ACHN (cell line): ENCODE results near the gene PCBD1.
"Not testable (repeated sequence)": the region's sequence is repeated elsewhere in the genome, so short reads cannot be mapped to it uniquely, and the experiment has no call there.

Source experiments
- DNase-seq: peaks from one replicate; pipeline ENCODE4 v3.0.0-alpha.2; 2015
- in situ Hi-C: cut with HindIII; loops from 2 replicates; pipeline ENCODE4 v1.10.0; 2017; ENCODE audit warnings: low sequenced_read_pairs, low pct_ligation_motif_present, low pct_unique_long_range_greater_than_20kb

PCBD1 gene

GRCh38 chr10:70919906-70920305 is 31.5 kb upstream of the PCBD1 start:
- DNase-seq, in situ Hi-C loops: not testable (repeated sequence)

- DNase-seq = no peak
- in situ Hi-C loops = no loop called here
Measured at GRCh38 chr10:70918851-70919530, 30.6 kb upstream of the PCBD1 start.

DNA sequence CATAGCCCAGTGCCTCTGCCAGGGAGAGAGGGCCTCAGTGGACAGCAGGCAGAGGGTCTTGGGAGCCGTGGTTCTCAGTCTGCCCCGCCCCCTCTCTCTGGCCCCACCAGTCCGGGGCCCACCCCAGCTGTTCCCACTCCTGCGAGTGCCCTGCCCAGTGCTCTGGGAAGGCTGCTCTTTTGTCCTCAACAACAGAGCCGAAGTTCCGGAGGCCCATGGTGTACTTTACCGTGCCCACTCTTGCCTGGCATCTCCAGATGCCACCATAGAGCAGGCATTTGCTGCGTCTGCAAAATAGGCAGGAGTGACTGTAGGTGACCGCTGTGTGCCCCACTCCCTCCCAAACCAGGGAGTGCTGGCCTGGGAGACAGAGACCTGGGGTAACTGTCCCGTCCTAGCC is 29.3 kb upstream of the PCBD1 start:
- no peak for DNase-seq
- in situ Hi-C loops = no loop called here

DNA sequence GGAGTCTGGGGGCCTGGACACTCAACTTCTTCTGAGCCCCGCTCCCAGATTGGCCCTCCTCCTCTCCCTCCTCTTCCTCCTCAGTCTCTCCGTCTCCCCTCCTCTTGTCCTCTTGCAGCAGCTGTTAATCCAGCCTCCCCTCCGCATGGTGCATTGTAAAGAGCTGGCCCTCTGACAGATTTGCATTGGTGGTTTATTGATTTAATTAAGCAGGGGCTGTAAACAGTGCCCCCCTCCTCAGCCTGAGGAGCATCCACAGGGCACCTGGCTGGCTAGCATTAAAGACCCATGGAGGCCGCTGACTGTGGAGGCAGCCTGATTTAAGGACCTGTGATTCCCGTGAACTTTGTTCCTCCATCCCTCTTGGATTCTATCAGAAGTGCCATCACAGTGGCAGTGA is 28.9 kb upstream of the PCBD1 start:
- DNase-seq = no peak
- in situ Hi-C loops = no loop called here

DNA sequence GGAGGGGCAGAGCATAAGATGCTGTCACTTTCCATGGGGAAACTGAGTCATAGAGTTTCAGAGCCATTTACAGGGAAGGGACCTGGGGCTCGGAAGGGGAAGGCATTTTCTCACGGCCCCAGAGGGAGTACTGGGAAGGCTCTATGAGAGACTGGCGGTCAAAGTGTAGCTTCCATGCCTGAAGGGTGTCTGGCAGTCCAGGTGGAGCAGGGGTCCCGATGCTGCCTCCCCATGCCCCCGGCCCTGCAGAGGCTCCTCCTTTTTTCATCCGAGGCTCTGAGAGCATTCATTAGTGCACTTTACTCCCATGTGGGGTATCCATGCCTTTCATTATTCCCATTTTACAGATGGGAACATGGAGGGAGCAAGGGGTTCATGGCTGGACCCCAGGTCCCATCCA is 27.9 kb upstream of the PCBD1 start:
- in situ Hi-C loops = no loop called here
- DNase-seq = no peak

DNA sequence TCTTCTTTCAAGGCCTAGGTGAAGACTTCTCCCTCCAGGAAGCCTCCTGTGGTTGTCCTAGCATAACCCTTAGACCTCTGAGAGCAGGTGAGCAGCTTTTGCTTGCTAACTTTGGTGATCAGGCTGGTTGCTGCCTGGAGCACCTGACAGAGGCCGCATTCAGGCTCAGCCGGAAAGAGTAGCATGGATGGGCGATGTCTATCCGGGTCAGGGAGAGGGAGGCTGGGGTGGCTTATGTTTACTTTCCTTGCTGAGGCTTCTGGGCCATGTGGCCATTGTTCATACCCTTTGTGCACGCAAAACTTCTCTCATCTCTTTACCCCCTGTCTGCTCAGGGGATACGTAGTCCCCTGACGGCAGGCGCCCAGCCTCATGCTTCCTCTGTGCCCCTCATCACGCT is 27.4 kb upstream of the PCBD1 start:
- DNase-seq = no peak
- in situ Hi-C loops = no loop called here

GRCh38 chr10:70915206-70915605 is 26.8 kb upstream of the PCBD1 start:
- in situ Hi-C loops = no loop called here
- no peak for DNase-seq

DNA sequence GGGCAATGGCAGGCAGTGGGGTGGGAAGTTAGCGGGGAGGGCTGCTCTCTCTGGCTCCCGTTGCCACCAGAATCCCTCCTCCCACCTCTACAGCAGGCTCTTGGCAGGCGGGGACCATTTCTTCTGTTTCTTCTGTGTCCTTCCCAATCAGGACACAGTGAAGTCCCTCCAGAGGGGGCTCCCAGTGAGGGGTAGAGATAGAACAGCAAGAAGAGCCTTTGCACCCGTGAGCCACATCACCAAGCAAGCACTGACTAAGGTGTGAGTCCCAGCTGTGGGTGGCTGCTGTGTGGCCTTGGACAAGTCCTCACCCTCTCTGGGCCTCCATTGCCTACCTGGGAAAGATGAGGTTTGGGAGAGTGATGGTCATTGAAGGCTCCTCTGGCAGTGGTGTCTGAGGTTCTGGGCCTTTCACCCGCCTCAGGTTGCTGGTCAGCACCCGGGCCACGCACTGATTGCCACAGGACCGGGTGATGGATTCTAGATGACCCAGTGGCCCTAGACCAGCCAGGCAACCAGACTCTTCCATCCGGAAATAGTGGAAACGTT is 26.0 kb upstream of the PCBD1 start:
- DNase-seq = no peak

GRCh38 chr10:70913893-70914240 is 25.5 kb upstream of the PCBD1 start:
- no peak for DNase-seq
- in situ Hi-C loops = no loop called here

More for the DNA sequence above, 26.0 kb upstream of the PCBD1 start:
- in situ Hi-C loops = no loop called here

DNA sequence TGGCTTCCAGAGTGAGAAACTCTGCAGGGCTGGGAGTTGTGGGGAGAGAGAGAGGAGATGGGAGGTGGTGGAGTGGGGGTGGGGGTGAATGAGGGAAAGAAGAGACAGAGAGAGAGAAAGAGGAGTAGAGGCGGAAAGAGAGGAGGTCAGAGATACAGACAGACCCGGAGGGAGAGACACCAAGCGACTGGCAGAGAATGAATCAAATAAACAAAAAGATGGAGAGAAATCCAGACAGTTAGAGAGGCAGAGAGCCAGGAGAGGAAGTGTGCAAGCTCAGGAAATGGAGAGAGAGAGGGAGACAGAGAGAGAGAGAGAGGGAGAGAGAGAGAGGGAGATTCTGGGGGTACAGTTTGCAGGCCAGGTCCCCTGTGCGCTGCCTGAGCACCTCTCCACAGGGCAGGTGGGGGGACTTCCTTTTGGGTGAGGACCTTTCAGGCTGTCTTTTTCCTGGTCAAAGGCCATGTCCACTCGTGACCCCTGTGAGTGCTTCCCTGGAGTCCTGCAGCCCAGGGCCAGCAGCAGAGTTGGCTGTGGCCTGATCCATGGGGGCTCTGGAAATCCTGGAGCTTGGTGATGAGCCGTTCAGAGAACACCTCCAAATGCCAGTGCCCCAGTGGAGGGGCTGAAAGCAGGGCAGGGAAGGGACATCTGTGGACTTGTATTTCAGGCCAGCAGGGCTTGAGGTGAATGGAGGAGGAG is 25.0 kb upstream of the PCBD1 start:
- no peak for DNase-seq
- in situ Hi-C loops = no loop called here

DNA sequence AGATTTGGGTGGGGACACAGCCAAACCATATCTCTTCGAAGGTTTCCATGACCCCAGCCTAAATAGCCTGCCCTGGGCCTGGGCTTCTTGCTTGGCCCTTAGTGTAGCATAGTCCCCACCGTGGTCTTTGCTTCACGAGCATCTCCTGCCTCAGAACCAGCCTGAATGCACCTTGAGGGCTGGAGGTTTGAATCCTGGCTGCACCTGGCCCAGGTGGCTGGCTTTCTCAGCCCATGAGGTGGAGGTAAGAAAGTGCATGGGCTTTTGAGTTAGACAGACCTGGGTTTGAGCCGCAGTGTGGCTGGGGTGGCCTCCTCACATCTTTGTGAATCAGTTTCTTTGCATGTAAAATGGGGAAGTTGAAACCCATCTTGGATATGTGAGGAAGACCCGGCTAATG is 24.2 kb upstream of the PCBD1 start:
- DNase-seq = no peak
- in situ Hi-C loops = no loop called here

DNA sequence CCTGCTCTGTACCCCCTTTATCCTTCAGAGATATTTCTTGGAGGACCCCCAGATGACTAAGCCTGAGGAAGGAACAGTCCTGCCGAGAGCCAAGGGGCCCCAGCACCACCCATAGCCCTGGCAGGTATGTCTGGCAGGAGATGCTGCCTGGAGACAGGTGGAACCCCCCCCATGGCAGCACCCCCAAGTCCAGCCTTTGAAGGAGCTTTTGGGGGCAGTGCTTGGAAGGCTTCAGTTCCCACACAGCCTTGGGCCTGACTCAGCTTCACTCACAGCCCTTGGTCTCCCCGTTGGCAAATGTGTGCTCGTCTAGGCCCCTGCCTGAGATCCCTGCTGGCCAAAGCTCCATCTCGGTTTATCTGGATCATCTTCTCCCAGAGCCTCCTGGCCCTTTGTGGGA is 23.0 kb upstream of the PCBD1 start:
- no peak for DNase-seq
- in situ Hi-C loops = no loop called here

- DNase-seq = no peak
- in situ Hi-C loops = no loop called here
Measured at GRCh38 chr10:70910486-70911341, 22.3 kb upstream of the PCBD1 start.

DNA sequence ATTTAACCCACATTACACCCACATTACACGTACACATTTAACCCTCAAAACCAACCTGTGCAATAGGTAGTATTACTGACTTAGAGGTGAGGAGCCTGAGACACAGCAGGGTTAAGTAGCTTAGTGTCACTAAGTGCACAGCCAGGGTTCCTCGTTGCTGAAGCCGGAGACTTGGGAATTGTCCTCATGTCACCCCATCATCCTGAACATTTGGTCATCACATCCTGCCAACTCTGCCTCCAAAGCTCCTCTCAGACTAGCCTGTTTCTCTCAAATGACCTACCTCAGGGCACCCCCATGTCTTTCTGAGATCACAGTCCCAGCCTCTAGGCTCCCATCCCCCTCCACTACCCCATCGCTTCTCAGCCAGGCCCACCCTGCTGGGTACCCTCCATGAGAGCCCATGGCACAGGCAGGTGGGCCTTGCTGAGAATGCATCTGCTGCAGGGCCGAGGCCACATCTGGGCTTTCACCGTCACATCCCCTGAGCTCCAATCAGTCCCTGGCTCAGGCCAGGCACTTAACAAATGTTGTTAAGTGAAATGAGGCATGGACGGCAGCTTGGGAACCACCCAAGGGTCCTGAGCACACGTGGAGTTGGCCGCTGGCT is 21.1 kb upstream of the PCBD1 start:
- in situ Hi-C loops = no loop called here
- no peak for DNase-seq

GRCh38 chr10:70908406-70909296 is 20.3 kb upstream of the PCBD1 start:
- in situ Hi-C loops = no loop called here
- DNase-seq = no peak

DNA sequence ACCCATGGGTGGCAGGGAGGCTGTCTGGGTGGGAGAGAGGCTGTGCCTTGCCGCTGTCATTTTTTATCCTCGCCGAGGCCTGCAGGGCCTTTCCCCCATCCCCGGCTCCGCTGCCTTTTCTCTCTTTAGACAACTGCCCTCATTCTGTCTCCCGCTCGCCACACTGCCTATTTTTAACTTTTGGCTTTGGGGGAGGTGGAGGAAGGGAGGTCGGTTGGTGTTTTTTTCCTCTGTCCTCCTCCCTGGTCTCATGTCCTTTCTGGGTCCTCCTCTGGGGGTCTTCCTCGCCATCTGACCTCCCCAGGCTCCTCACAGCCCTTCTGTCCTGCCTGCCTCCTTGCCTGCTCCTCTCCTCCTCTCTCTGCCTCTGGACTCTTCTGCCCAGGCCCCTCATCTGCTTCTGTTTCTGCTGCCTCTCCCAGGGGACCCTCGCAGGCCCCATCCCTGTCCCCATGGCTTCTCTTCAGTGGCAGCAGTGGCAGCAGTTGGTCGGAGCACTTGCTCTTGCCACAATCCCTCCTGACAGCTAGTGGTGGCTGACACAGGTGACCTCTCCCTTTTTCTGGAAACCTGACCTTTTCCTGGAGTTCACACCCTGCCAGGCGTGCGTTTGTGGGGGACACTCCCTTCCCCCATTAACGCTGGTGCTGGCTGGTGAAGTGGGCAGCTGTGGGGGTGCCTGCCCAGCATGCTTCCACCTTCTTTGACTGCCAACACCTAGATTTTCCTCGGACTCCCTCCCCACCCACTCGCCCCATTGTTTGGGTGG is 19.5 kb upstream of the PCBD1 start:
- no peak for DNase-seq
- in situ Hi-C loops = no loop called here

- in situ Hi-C loops = no loop called here
- no peak for DNase-seq
Measured at GRCh38 chr10:70906953-70907636, 18.7 kb upstream of the PCBD1 start.
